Measurements from ENCODE around the gene TMEM217.

TMEM217 gene

DNA sequence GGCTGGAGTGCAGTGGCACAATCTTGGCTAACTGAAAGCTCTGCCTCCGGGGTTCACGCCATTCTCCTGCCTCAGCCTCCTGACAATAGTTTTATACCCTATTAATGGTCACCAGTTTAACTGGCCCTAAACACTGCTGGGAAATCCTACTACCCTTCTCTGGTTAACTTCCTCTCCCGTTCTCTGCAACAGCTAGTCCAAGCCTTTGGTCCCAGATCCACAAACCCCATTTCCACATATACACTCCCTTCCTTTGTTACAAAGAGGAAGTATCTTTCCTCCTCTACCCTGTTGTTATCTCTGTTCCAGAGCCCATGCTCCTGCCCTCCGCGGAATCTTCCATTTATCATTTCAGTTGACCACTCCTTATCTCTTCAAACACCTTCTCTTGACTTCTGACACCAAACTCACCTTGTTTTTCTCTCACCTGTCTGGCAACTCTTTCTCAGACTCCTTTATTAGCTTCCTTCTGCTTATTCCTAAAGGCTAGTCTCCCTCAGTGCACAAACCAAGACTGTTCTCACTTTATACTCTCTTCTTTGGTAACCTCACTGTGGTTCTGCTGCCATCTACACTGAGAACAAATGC, 25.4 kb downstream of the TMEM217 start:
- TF ChIP-seq FOXK2 (IDR thresholded peaks at IDR 0.05), result no peak
- TF ChIP-seq LEF1 (IDR thresholded peaks at IDR 0.05; ENCODE audit: borderline replicate concordance), result no peak
- TF ChIP-seq ZNF384 (IDR thresholded peaks at IDR 0.05), result no peak
- TF ChIP-seq, protein P1, sequence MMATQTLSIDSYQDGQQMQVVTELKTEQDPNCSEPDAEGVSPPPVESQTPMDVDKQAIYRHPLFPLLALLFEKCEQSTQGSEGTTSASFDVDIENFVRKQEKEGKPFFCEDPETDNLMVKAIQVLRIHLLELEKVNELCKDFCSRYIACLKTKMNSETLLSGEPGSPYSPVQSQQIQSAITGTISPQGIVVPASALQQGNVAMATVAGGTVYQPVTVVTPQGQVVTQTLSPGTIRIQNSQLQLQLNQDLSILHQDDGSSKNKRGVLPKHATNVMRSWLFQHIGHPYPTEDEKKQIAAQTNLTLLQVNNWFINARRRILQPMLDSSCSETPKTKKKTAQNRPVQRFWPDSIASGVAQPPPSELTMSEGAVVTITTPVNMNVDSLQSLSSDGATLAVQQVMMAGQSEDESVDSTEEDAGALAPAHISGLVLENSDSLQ (IDR thresholded peaks at IDR 0.05), result no peak
- TF ChIP-seq FOXM1 (IDR thresholded peaks at IDR 0.05; ENCODE audit: borderline replicate concordance), result no peak
- TF ChIP-seq SP1 (IDR thresholded peaks at IDR 0.05), result no peak
- no peak for TF ChIP-seq CTBP1 (IDR thresholded peaks at IDR 0.05; ENCODE audit: borderline replicate concordance)
- TF ChIP-seq HDGF (IDR thresholded peaks at IDR 0.05; ENCODE audit: borderline replicate concordance), result no peak
- TF ChIP-seq SUZ12 (IDR thresholded peaks at IDR 0.05), result no peak
- TF ChIP-seq FOXA1 (IDR thresholded peaks at IDR 0.05), result no peak
- no peak for TF ChIP-seq L3MBTL2 (conservative IDR thresholded peaks at IDR 0.05)
- no peak for TF ChIP-seq TARDBP (IDR thresholded peaks at IDR 0.05)
- TF ChIP-seq ELF4 (IDR thresholded peaks at IDR 0.05), result no peak
- TF ChIP-seq ARNT (IDR thresholded peaks at IDR 0.05), result no peak
- no peak for TF ChIP-seq NFRKB (IDR thresholded peaks at IDR 0.05)
- no peak for TF ChIP-seq BHLHE40 (IDR thresholded peaks at IDR 0.05; ENCODE audit: borderline replicate concordance)
- CTCF ChIA-PET, result no interaction called here
- no peak for DNase-seq (ENCODE audit: extremely low spot score)
- POLR2A ChIA-PET, result no interaction called here

DNA sequence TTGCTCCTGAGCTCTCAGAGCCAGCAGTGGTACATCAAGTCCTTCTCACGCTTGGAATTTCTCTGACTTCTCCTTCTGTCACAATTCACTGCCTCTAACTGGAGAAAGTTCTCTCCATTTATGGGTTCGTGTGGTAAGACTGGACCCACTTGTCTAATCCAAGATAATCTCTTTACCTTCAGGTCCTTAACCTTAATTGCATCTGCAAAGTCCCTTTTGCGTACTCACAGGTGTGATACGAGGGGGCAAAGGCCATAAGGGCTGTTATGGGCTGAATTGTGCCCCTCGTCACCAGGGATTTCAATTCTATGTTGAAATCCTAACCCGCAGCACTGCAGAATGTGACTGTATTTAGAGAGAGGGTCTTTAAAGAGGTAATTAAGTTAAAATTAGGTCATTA, 27.8 kb downstream of the TMEM217 start:
- TF ChIP-seq HDGF (IDR thresholded peaks at IDR 0.05; ENCODE audit: borderline replicate concordance), result no peak
- TF ChIP-seq TARDBP (IDR thresholded peaks at IDR 0.05), result no peak
- no peak for TF ChIP-seq SP1 (IDR thresholded peaks at IDR 0.05)
- no peak for TF ChIP-seq ARNT (IDR thresholded peaks at IDR 0.05)
- no peak for TF ChIP-seq NFRKB (IDR thresholded peaks at IDR 0.05)
- no peak for TF ChIP-seq ZNF384 (IDR thresholded peaks at IDR 0.05)
- no peak for TF ChIP-seq BHLHE40 (IDR thresholded peaks at IDR 0.05; ENCODE audit: borderline replicate concordance)
- no peak for TF ChIP-seq L3MBTL2 (conservative IDR thresholded peaks at IDR 0.05)
- TF ChIP-seq, protein P1 (IDR thresholded peaks at IDR 0.05), result no peak
- no peak for TF ChIP-seq LEF1 (IDR thresholded peaks at IDR 0.05; ENCODE audit: borderline replicate concordance)
- no peak for TF ChIP-seq FOXM1 (IDR thresholded peaks at IDR 0.05; ENCODE audit: borderline replicate concordance)
- TF ChIP-seq ELF4 (IDR thresholded peaks at IDR 0.05), result no peak
- no peak for TF ChIP-seq FOXA1 (IDR thresholded peaks at IDR 0.05)
- POLR2A ChIA-PET, result no interaction called here
- CTCF ChIA-PET, result no interaction called here
- DNase-seq (ENCODE audit: extremely low spot score), result no peak

DNA sequence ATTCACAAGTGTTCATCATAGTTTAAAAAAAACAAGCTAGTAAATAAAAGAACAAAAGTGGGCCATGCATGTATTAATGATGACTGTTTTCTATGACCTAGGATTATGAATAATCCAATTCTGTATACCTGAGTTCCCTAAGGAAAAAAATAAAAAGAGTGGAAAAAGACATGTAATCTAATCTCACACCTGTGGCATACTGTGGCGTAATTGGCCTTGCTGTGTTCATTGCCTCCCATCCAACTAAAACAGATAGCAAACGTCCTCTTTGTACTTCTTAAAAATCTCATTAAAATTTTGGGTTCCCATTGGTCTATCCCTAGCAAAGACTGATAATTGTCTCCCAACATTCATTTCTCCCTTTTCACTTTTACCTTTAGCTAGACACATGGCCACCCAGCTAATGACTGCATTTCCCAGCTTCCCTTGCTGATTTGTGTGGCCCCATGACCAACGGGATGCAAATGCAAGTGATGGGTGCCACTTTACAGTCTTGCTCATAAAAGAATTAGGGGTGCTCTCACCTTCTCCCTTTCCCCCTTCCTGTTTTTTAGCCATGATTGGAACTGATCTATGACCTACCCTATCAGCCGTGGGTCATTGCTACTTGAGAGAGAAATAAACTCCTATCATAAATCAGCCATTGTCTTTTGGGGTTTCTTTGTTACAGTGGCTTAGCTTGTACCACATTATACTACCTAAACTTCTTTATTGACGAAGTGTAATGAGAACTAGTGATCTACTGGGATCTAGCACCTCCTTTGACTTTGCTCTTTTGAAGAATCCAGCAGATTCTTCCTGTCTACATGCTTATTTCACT, 32.4 kb downstream of the TMEM217 start:
- no peak for TF ChIP-seq TARDBP (IDR thresholded peaks at IDR 0.05)
- no peak for TF ChIP-seq HDGF (IDR thresholded peaks at IDR 0.05; ENCODE audit: borderline replicate concordance)
- TF ChIP-seq FOXA1 (IDR thresholded peaks at IDR 0.05), result no peak
- no peak for TF ChIP-seq BHLHE40 (IDR thresholded peaks at IDR 0.05; ENCODE audit: borderline replicate concordance)
- TF ChIP-seq LEF1 (IDR thresholded peaks at IDR 0.05; ENCODE audit: borderline replicate concordance), result no peak
- ChIA-PET POLR2A (interaction anchor here (0.9 kb wide), 1 partner anchor 32 kb away, joined by 4 read pairs; the partner anchor contains the start of genes TBC1D22B and TMEM217), CTCF (interaction anchor here (1.6 kb wide), 1 partner anchor 207 kb away, joined by 4 read pairs; no protein-coding TSS in a partner anchor)
- no peak for DNase-seq (ENCODE audit: extremely low spot score)

DNA sequence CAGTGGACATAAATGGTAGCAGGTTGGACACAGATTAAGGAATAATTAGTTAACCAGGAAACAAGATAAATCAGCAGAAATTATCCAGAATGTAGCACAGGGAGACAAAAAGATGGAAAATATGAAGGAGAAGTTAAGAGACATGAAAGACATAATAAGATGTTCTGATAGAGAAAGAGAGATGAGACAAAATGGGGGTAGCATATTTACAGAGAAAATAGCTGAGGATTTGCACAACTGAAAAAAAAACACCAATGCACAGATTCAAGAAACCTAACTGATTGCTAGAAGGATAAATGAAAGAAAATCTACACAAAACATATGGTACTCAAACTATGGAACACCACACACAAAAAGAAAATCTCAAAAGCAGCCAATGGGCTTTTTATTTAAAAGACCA, 35.0 kb downstream of the TMEM217 start:
- no peak for TF ChIP-seq ZNF384 (IDR thresholded peaks at IDR 0.05)
- TF ChIP-seq, protein P1 (IDR thresholded peaks at IDR 0.05), result no peak
- no peak for TF ChIP-seq SUZ12 (IDR thresholded peaks at IDR 0.05)
- no peak for TF ChIP-seq SP1 (IDR thresholded peaks at IDR 0.05)
- no peak for TF ChIP-seq CTBP1 (IDR thresholded peaks at IDR 0.05; ENCODE audit: borderline replicate concordance)
- TF ChIP-seq BHLHE40 (IDR thresholded peaks at IDR 0.05; ENCODE audit: borderline replicate concordance), result no peak
- no peak for TF ChIP-seq FOXM1 (IDR thresholded peaks at IDR 0.05; ENCODE audit: borderline replicate concordance)
- TF ChIP-seq L3MBTL2 (conservative IDR thresholded peaks at IDR 0.05), result no peak
- TF ChIP-seq FOXK2 (IDR thresholded peaks at IDR 0.05), result no peak
- TF ChIP-seq HDGF (IDR thresholded peaks at IDR 0.05; ENCODE audit: borderline replicate concordance), result no peak
- no peak for TF ChIP-seq TARDBP (IDR thresholded peaks at IDR 0.05)
- no peak for TF ChIP-seq FOXA1 (IDR thresholded peaks at IDR 0.05)
- no peak for TF ChIP-seq NFRKB (IDR thresholded peaks at IDR 0.05)
- no peak for TF ChIP-seq ARNT (IDR thresholded peaks at IDR 0.05)
- no peak for TF ChIP-seq ELF4 (IDR thresholded peaks at IDR 0.05)
- TF ChIP-seq LEF1 (IDR thresholded peaks at IDR 0.05; ENCODE audit: borderline replicate concordance), result no peak
- ChIA-PET POLR2A (no interaction called here), CTCF (interaction anchor here (1.3 kb wide), 1 partner anchor 14 kb away, joined by 3 read pairs; no protein-coding TSS in a partner anchor)
- no peak for DNase-seq (ENCODE audit: extremely low spot score)

DNA sequence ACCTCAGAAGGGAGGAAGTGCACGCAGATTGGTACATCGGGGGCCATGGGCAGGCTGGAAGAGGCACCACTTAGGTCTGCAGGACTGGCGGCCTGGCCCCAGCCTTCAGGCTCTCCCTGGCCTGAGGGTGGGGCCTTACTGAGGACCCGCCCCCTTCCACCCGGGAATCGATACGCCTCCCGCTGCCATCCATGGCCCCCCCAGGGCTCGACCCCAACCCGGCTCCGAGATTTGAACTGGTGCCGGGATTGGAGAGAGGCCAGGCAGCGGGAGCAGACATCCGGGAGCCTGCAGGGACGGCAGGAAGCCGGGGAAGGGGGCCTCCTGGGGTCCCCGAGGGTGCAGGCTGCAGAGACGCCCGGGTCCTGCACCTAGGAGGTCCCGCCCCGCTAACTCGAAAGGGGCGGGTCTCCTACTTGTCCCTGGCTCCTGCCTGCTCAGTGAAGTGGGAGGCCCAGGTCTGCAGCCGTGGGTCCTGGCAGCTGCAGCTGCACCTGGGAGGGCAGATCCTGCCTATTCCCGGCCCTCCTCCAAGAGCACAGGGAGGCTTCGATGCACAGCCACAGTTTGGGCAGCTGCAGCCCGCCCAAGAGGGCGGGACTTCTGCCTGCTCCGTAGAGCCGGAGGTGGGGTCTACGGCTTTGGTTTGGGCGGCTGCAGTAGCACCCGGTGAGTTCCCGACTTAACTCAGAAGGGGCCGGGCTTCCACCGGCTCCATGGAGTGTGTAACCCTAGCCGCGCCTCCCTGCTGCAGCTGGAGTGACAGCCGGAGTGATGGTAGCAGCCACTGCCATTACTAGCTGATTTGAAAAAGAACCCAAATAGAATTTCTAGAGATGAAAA, 35.6 kb downstream of the TMEM217 start:
- ChIA-PET CTCF (interaction anchor here (1.3 kb wide), 1 partner anchor 14 kb away, joined by 3 read pairs; no protein-coding TSS in a partner anchor), POLR2A (interaction anchor here (0.8 to 1.2 kb wide), 2 partner anchors 32 to 35 kb away, joined by 3 read pairs; partner anchors contain the start of genes TBC1D22B and TMEM217)
- DNase-seq (ENCODE audit: extremely low spot score), result peak; percentile 89
- TF ChIP-seq, protein P1 (IDR thresholded peaks at IDR 0.05), result peak; percentile 96
- TF ChIP-seq FOXM1 (IDR thresholded peaks at IDR 0.05; ENCODE audit: borderline replicate concordance) (peak; percentile 25; the same call in 1 of the 2 replicates), L3MBTL2 (conservative IDR thresholded peaks at IDR 0.05) (0 out of 2 replicates have a peak, but pooled peaks have one; percentile 22), FOXA1 (IDR thresholded peaks at IDR 0.05) (no peak)

Measured in HEK293T (cell line).